CD4-positive, alpha-beta T cell treated with Interleukin-17A for 1 hour (primary cell): ENCODE results near the gene PLXDC2.

ENCODE experiments used
- DNase-seq: peaks from one replicate; pipeline ENCODE4 v3.0.0-alpha.2; 2020

Gene PLXDC2

DNA sequence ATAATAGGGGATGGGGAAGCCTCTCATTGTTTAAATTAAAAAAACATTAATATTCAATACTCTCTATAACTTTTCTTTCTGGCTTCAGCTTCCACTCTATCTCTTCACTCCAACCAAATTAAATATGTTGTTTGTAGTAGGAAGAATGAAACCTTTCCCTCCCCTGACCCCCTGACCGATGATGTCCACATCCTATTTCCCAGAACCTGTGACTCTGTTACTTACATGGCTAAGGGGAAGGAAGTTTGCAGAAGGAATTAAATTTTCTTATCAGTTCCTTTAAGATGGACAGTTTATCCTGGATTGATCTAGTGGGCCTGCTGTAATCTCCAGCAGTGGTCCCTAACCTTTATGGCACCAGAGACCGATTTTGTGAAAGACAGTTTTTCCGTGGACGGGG, 130.0 kb downstream of the PLXDC2 start:
- DNase-seq, result no peak

DNA sequence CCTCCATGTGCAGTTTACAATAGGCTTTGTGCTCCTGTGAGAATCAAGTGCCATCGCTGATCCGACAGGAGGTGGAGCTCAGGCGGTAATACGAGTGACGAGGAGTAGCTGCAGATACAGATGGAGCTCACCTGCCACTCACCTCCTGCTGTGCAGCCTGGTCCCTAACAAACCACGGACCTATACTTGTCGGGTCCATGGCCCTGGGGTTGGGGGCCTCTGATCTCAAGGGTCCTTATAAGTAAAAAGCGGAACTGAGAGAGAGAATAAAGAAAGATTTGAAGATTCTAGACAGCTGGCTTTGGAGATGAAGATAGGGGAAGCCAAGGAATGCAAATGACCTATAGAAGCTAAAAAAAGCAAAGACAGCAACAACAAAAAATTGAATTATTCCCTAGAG, 130.6 kb downstream of the PLXDC2 start:
- no peak for DNase-seq

DNA sequence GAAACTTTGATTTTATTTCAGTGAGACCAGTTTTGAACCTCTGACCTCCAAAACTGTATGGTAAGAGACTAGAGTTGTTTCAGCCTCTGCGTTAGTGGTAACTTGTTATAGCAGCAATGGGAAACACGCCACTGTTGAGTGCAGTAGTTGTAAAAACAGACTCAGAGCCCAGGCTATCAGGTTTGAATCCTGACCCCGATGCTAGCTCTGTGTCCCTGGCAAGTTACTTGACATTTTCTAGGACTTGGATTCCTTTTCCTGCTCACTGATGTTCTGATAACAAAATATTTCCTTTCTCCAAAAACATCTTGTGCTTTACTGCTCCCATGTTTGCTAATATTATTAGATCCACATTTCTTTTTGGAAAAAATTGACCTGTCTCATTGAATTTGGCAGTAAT, 131.0 kb downstream of the PLXDC2 start:
- no peak for DNase-seq

DNA sequence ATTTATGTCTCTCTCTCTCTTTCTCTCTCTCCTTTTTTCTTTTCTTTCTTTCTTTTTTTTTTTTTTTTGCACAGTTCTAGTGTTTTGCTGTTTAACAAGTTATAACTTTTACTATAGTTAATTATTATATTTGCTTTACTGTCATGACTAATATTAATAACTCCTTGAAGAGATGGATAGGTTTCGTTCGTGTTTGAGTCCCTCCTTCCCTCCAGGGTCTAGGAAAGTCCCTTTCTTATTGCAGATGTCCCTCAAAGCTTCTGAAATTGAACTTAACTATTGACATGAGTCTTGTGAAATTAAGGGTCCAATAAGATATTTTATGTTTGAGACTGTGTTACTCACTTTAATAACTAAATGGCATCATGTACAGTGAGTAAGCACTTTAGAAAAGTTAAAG, 131.4 kb downstream of the PLXDC2 start:
- no peak for DNase-seq

DNA sequence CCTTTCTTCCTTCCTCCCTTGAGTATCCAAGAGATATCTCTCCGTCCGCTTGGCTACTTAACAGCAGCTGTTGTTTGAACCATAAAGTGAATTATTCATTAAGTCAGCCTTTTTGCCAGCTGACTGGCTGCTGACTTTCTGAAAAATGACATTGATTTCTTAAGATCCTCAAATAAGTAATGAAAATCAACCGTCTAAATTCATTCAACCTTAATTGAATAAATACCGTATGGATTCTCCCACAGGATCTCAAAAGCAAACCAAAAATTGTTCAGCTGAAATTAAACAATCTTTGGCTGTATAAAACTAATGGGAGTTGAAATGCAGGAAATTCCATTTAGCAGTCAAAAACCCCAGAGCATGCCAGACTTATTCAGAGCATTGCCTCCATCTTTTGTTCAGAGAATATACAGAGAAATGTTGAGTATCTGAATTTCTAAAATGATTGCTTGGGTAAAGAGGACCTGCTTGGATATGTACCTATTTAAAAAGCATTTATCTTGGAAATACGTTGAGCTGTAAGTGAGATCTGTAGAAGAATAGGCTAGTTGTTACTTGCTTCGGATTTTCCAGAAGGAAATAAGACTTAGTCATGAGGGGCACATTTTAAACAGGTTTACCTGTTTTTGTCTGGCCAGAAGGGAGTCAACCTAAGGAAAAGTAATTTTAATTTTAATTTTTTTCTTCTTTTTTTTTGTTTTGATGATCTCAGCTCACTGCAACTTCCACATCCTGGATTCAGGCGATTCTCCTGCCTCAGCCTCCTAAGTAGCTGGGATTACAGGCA, 136.2 kb downstream of the PLXDC2 start:
- DNase-seq, result no peak

DNA sequence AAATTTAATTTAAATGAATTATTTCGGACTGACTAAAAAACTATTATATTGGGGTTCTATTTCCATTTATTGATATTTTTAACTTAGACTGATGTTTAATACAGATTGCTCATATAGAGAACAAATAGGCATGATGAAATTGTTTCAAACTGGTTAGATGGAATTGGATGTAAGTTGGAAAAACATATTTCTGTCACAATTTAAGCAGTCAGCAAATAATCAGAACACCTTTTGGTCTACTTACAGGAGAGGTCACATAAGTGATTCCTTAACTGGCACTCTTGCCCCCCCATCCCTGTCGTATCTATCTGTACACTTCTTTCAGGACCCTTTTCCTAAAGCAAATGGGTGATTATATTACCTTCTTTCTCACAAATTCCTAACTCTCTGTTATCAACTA, 138.4 kb downstream of the PLXDC2 start:
- no peak for DNase-seq

DNA sequence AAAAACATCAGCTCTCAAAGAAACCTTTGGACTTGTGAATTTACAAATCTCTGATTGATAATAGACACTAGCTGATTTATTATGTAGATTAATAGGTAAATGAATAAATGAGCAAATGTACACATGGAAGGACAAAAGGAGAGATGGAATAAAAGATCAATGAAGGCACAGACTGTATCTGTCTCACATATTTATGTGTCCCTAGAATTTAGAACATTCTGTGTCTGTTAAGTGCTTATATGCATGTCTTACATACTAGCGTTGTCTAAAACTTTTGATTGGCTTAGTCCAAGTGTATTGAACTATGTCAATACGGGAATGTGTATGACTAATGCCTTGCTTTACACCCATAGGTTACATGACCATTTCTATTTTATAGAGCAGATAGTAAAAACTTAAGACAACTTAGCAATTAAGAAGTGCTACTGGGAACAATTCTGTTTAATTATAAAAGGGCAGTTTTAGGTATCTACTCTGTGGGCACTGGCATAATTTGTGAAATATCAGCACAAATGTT, 140.3 kb downstream of the PLXDC2 start:
- DNase-seq, result no peak

DNA sequence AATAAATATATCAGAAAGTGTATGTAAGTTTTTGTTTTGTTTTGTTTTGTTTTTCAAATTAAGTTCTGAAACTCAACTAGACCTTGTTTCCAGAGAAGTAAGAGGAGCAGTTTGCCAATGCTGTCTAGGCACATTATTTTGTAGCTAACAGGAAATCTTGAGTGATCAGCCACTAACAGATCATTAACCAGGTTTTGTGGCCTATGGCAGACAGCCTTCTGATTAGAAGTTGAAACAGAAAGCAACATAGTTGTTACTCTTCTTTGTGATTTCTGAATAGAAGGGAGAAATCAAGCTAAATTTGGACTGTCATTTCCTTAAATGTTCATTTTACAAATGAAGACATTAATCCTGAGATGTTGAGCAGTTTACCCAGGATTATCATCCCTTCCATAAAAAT, 142.6 kb downstream of the PLXDC2 start:
- no peak for DNase-seq

DNA sequence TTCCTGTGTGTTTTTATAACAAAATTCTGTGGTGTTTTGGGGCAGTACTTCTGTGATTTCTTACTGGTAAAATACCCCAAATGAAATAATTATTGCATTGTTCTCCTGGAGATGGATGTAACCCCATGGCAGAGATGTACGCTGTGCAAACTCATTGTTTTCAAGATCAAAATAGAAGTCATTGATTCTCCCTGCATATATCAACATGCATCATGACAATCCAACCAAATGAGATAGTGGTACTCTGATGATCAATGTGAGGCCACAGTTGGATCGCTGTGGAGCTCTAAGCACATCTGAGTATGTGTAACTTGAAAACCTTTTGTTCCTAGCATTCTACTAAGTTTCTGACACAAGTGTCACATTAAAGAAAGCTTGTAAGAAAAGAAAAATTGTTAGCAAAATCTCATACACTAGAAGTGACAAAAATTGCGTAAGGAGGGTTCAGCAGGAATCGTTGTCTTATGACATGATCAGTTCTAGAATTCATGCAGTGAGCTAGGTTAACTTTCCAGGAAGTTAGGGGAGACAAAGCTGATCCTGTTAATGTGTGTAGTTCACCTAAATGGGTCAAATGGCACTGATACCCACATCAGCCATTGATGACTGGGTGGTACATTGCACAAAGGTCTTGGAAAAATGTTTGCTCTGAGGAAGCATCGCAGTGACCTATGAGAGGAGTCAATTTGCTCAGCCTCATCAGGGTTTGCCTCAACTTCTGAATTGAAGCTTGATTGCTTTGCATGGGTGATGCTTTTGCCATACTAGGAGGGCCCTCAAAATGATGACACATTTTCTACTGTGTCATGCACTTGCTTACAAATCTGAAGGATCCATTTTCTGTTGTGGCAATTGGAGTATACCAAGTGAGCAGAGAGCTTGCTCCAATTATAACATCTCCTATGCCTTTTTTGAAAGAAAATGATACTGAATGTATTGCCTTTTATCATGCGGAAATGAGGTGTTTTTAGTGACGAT, 145.1 kb downstream of the PLXDC2 start:
- DNase-seq, result no peak

DNA sequence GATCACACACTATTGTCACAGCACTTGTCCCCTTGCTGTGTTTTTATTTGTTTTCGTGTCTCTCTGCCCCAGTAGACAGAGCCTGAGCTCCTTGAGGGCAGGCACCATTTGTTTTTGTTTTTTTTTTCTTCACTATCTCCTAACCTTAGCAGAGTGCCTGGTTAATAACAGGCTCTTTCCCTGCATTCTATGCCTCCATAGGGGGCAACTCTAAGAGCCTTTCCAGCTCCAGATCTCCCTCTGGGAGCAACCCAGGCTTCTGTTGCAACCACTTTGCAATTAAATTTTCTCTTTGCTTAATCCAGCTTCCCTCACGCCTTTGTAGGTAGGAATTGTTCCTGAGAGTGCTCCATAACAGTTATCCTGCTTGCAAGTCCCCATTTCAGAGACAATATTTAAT, 148.4 kb downstream of the PLXDC2 start:
- no peak for DNase-seq

DNA sequence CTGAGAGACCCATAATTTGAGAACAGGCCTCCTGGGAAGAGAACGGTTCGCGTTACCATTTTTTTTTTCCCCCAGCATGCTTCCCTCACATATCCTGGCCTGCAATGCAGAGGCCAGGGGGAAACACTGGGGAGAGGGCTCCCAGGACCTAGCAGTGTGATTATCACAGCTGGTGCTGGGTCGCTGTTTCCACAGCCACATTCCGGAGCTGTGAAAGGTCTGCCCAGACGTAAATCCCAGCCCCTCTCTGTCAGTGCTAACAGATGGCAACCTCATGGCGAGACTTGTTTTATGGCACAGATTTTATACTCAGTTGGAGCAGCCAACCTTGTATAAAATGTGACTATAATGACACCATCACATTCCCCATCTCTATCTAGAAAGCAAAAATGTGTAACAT, 150.5 kb downstream of the PLXDC2 start:
- no peak for DNase-seq

DNA sequence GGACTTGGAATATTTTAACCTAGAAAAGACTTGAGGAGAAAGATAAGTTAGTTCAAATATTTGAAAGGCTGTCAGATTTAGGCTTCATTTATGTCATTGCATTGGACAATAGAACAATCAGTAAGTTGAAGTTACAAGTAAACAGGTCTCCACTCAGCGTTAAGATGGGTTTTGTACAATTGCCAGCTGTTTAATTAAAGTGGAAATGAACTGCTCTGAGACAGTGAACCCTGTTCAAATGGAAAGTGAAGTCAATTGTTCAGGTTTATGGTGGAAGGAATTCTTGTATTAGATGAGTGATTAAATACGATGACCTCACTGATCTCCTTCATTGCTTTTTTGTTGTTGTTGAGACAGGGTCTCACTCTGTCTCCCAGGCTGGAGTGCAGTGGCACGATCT, 151.7 kb downstream of the PLXDC2 start:
- DNase-seq, result no peak

DNA sequence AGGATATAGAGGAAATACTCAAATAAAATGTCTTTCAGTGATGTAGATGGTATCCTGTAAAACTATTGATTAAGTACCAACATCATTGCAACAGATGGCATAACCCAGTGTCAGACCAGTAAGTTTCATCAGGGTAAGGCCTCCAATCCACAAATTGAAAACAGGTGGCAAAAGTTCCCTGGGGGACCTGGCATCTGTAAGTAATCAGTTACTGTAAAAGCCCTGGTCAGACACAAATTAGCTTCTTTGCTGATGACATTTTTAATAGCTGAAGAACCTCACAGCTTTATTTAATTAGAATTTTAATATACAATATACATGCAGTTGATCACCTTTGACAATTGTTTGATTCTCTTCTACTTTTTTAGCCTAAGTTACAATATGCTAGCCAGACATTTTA, 152.5 kb downstream of the PLXDC2 start:
- no peak for DNase-seq

DNA sequence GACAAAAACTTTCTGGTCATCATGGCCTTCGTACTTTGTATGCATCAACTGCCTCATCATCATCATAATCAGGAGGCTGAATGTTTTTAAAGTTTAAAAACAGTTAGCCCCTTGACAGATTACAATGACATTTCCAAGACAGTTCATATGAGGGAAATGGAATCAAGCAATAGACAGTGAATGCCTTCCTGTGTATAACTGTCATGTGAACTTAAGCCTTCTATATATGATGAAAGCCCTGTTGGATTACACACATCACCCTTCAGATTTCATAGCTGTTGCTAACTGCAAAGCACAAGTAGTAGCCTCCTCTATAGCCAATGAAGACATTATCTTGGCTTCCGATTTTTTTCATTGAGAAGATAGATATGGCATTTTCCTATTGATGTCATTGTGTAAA, 154.0 kb downstream of the PLXDC2 start:
- no peak for DNase-seq

DNA sequence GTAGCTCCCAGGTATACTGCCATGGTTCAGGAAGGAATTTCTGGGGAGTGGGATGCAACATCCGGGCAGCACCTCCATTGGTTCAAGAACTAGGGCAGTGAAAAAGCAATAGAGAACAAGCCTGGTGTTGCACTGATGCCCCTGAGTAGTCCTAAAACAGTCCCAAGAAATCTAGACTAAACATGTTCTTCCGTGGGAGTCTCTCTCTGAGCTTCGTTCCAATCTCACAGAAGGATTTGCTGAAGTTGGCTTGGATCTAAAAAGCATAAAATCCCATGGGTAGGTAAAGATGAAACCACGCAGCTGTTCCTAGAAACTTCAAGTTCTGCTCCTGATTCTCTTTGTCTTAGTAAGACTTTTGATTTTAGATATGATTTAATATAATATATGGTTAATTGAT, 154.5 kb downstream of the PLXDC2 start:
- DNase-seq, result no peak

DNA sequence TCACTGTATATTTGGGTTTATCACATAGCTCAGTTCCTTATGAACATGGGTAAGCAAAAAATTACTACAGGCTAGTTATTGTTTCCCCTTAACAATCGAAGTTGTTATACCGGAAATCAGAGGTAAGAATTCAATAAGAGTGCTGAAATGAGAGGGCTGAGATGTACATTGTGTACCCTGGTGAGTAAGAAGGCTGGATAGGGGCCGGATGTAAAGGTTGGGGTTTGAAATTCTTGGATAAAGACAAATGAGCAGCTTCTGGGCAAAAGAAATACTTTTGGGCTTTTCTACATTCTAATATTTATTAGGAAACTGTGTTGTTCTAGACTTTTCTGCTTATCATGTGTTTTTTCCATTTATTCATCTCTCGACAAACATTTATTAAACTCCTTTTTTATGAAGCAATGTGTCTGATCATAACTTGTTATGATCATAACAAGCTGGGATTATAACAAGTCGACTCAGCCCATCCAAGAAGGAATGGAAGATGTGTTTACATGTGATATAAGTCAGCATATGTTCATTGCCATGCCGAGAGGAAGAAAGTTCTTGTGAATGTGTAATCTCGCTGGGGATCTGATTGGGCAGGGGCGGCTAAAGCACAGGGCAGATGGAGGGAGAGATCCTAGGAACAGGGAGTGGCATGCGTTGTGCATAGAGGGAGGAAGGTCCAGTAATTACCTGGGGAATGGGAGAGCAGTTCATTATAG, 155.3 kb downstream of the PLXDC2 start:
- no peak for DNase-seq

DNA sequence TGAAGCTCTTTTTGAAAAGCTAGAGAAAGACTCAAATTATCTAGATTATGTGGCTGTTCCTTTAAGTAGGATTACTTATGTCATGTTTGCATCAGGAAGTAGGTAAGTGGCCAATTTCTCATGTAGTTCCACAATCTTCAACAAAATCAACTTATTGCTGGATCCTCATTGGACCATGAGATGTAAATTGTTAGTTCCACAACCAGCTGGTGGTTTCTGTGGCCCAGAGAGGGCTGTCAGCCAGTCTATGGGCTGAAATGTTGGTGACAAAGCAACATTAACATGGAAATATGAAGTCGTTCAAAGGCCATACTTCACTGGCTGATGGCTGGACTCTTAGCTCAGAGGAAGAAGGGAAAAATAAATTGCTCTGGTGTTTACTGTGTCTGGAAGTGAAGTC, 157.9 kb downstream of the PLXDC2 start:
- no peak for DNase-seq

DNA sequence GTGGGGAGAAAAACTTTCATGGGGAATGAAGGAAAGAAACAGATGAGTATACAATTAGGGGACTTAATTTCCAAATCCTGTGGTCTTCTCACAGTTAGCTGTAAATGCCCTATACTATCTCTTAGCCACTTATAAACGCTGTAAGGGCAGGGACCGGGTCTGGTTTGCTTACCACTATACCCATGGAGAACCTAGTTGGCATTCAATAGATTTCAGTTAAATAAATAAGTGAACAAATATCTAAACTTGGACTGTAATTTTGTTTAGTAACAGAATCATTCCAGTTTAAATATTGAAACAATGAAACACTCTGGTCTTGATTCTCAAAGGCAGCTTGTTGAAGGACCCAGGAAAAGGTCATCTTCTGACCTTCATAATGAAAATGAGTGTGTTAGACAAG, 158.3 kb downstream of the PLXDC2 start:
- no peak for DNase-seq

DNA sequence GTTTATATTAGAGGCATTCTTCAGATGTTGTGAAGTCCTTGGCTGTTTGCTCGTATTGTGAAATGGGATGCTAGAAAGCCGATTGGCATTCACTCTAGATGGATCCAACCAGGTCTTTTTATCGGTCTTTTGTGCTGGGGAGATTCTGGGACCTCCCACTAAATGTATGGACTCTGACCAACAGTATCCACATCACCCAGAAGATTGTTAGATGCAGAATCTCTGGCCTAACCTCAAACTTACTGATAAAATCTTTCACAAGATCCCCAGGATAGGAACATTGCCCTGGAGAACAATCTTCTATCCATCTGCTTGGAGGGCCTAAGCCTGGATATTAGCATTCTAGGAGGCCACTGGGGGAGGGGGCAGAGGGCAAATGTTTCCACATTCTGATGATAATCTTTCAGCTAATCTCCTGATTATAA, 160.9 kb downstream of the PLXDC2 start:
- no peak for DNase-seq

DNA sequence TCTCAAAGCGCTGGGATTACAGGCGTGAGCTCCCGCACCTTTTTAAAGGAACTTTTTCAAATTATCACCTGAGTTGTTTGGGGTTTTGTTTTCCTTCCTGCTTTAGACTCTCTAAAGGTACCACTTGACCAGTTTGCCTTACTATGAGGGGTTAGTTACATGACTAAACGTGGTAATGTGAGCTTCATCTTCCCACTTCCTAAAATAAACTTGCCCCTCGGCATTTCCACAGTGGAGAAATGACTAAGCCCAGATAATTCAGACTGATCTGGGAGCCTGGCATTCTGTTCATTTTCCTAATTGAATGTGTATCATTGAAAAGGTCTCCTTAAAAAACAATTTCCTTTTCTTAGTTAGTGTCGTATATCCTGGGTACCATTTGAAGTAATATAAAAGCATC, 163.4 kb downstream of the PLXDC2 start:
- DNase-seq, result no peak

DNA sequence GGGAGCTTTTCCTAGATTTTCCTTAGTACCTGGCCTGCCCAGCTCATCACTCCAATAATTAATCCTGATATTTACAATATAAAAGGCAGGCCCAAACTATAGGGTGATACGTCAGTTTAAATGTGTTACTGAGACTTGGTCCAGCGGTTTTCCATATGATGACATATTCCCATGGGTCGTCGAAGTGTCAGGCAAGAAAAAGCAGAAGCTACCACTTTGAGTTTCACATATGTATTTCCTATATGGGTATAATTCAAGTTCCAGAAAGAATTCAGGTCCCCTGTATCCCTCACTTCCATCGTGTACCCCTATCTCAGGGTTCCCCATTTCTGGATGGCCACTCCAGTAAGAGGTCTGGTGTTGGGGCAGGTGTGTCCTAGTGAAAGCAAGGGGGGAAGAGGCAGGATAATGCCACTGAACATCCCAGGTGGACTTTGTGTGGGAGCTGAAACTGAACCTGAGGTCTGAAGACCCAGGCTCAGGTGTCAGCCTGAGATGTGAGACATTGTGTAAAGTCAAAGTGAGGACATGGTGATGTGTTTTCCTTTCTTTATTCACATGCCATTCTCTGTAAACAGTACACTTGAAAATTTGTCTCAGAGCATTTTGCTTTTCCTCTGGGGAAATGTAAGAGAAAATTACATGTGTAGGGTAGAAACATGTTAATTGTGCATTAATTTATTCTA, 167.8 kb downstream of the PLXDC2 start:
- no peak for DNase-seq

DNA sequence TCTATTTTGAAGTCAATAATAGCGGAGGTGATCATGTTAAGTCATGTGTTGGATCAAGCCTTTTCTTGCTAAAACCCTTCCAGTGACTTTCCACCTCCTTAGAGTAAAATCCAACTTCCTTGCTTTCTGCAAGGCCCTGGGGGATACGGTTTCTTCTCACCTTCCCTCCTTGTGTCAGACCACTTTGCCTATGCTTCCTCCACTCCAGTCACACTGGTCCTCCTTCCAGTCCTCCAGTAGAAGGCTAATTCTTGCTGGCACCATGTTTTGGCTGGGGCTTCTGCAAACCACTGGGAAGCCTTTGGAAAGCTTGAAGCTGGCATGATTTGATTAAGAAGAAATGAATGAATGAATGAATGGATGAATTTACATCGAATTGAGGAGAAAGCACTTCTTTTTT, 169.5 kb downstream of the PLXDC2 start:
- DNase-seq, result no peak

DNA sequence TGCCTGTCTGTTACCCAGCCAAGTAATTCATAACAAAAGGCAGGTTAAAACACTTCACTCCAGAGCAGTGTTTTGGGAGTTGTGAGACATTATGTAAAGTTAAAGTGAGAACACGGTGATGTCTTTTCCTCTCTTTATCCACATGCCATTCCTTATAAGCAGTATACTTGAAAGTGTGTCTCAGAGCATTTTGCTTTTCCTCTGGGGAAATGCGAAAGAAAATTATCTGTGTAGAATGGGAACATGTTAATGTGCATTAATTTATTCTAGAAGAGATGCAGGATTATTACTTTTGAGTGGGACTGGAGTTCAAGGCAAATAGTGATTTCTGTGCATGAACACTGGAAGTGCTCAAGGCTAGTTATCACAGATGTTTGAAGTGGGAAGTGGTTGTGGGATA, 170.4 kb downstream of the PLXDC2 start:
- no peak for DNase-seq
